HTR-8/SVneo (cell line): ENCODE measurements around the gene GLIS1.

Experiments
- DNase-seq: peaks from one replicate; pipeline ENCODE4 v3.0.0; 2011; ENCODE audit warnings: low spot score, mixed read lengths; ENCODE audit not compliant: insufficient read length
- FAIRE-seq: peaks from 2 replicates; lab custom pipeline; 2011; peaks lifted over from hg19 to GRCh38; lab: Jason Lieb, UNC

Gene GLIS1

DNA sequence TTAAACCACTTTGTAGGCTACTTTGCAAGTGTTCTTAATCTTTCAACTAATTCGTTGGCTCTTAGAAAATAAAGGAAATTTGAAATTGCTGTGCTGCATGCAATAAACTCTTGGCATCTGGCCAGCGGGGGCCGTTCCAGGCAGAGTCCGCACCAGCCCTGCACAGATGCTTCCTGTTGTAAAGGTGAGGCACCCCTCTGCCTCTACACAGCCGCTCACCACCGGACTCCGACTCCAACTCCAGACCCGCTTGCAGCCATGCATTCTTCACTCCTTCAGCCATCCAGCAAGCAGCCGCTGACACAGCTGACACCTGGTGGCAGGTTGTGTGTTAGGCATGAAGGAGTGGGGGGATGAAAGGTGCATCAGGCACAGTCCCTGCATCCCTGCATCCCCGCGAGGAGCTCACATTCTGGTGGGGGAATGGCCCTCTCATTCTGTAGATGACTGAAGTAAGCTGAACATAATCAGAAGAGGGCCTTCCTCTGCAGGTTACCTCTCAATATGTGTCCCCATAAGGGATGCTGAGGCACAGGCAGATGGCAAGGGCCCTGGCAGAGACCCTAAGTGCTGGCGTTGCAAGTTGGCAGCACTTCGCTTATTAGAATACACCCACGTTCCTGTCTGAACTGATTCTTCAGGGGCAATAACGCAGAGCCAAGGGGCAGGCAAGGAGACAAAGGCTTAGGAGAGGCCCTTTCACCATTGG is 56.8 kb downstream of the GLIS1 start:
- no peak for FAIRE-seq
- no peak for DNase-seq

- FAIRE-seq (no peak), DNase-seq (no peak)
Measured at GRCh38 chr1:53681351-53681976, 57.5 kb downstream of the GLIS1 start.

- FAIRE-seq = no peak
Measured at GRCh38 chr1:53680868-53681267, 58.1 kb downstream of the GLIS1 start.

DNA sequence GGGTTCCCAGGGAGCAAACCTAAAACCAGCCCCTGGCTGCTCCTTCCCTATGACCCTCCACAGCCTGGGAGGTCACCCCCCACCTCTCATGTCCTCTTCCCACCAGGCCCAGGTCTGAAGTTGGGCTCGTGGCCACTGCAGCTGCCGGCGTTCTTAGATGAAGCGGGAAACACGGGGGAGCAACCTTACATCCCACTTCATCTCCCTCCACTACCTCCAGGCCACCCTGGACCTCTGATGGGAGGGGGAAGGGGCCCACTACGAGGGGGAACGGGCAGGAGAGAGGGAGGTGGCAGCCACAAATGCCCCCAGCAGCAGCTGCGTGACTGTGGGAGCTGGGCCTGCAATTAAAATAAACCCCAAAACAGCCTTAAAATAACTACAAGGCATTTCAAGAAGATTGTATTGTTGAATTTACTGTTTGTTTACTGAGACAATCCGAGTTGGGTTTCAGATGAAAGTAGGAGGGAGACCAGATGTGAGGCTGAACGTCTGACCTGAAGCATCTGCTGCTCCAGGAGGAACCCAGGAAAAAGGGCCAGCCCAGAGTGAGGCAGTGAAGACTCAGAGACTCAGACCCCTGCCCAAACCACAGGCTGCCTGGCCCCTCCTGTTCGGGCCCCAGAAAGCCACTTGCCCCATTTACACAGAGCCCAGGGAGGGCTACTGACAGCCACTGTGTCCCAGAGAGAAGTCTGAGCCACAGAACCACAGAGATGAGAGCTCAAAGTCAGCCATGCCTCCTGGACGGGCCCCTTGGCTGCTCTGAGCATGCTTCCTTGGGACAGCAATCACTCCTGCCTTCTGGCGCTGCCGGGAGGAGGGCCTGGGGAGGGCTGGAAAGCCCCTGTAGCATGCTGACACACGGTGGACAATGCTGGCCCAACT is 59.8 kb downstream of the GLIS1 start:
- DNase-seq = no peak
- FAIRE-seq = no peak

More at GRCh38 chr1:53680868-53681267, 58.1 kb downstream of the GLIS1 start:
- no peak for DNase-seq

GRCh38 chr1:53678507-53678906 is 60.5 kb downstream of the GLIS1 start:
- no peak for DNase-seq
- FAIRE-seq = no peak

- no peak for FAIRE-seq
Measured at GRCh38 chr1:53678046-53678445, 60.9 kb downstream of the GLIS1 start.

GRCh38 chr1:53677486-53677885 is 61.5 kb downstream of the GLIS1 start:
- no peak for DNase-seq
- no peak for FAIRE-seq

More at GRCh38 chr1:53678046-53678445, 60.9 kb downstream of the GLIS1 start:
- no peak for DNase-seq

DNA sequence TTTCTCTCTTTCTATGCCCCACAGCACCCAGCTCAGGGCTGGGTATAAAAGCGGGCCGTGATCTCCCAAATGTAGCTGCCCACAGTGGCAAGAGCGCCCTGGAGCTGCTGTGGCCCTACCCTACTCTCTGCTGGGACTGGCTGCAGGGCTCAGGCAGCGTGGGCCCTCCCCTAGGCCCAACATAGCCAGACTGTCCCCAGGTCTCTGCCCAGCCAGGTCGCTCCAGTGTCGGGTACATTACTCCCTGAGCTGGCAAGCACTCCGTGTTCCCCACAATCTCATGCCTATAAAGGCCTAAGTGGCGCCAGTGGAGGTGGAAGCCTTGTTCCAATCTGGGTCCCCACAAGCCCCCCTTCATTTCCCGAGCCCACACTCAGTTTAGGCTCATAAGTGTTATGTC is 66.2 kb downstream of the GLIS1 start:
- DNase-seq = no peak
- no peak for FAIRE-seq

DNA sequence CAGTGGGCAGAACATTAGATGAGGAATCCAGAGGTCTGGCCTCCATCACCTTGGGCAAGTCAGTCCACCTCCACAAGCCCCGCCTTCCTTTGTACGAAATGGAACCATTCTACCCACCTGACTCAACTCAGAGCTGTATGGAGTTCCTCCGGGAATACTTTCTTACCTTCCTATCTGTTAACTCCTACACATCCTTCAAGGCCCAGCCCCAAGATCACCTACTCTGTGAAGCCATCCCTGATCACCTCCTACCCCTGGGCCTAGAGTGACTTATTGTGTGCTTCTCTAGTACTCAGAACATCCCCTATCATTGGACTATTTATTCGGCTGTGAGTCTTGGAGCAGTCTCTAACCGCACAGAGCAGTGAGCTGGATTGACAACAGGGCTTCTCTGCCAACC is 66.7 kb downstream of the GLIS1 start:
- FAIRE-seq = no peak
- DNase-seq = no peak

DNA sequence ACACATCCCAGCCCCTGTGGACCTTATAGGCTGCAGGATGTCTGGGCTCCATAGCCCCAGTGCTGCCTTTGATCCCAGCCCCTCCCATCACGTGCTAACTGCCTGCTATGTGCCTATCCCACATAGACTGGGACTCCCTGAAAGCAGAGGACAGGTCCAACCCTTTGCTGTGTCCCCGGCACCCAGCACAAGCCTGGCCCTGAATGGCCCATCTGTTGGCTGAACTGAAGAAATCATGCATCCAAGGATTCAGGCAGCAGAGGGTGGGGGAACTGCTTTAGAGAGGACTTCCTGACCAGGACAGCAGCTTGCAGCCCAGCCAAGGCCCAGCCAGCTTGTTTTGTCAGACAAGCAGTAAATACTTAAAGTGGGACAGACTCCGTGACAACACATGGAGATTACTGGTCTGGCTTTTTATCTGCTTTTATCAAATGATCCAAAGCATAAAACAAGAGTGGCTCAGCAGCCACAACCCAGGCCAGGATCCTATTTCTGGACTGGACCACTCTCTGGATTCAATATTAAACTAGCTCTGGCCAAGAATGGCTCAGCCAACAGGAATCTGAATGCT is 69.3 kb downstream of the GLIS1 start:
- DNase-seq (no peak), FAIRE-seq (no peak)

DNA sequence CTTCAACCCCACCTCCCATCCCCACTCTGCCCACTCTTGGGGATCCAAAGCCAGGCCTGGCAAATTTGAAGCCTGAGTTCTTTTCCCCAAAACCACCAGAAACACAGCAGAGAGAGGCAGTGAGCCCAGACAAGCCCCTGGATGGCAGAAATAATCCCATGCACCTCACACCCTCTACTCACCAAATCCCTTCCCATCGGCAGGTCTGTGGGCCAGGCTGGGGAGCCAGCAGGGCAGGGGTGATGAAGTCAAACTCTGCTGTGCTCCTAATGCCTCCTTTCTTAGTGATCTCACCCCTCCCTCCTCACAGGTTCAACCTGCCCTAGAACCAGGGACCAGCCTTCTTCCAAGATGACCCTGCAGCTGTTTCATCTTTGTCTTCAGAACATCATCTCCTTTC is 72.4 kb downstream of the GLIS1 start:
- FAIRE-seq = no peak
- no peak for DNase-seq

- DNase-seq (no peak), FAIRE-seq (no peak)
Measured at GRCh38 chr1:53665996-53666395, 73.0 kb downstream of the GLIS1 start.

DNA sequence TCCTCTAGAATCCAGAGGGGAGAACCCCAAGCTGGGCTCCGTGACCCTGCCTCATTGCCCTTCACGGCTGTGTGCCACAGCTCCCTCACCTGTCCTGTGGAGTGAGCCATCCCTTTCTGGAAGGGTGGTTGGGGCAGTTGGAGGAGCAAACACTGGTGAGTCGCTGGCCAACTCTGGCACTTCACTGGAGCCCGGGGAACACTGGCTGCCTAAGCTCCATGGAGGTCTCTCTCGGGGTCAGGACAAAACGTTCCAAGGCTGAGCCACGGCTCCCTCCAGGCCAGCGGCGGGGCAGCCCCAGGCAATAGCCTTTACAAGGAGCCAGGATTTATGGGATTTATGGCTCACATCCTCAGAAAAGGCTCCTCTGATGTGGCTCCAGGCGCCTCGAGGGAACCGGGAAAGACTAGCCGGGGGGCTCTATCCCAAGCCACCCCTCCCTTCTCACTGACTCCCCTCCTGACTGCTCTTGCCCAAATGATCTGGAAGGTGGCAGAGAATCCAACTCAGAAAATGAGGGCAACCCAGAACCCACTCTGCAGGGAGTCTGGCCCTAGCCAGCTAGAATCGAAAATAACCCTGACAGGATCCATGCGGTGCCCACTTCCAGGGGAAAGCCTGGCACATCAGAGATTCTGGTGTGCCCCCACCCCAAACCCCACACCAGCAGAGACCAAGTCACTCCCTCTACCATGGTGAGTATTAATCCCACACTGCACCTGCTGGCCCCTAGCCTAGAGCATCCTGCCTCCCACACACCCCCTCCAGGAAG is 75.2 kb downstream of the GLIS1 start:
- DNase-seq = no peak
- no peak for FAIRE-seq

DNA sequence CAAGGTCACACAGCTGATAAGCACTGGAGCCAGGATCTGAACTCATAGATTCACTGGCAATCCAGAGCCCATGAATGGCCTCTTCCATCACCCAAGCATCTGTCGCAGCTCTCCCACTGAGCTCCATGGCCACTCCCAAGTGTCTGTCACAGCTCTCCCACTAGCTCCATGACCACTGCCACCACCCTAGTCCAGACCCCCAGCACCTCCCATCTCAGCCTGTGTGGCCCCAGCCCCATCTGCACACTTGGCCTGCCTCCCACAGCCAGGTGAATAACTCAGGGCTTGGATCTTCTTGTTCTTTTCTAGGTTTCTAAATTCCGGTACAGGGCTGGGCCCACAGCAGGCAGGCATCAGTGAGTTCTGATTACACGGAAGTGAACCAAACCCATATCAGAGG is 76.0 kb downstream of the GLIS1 start:
- FAIRE-seq (no peak), DNase-seq (no peak)

DNA sequence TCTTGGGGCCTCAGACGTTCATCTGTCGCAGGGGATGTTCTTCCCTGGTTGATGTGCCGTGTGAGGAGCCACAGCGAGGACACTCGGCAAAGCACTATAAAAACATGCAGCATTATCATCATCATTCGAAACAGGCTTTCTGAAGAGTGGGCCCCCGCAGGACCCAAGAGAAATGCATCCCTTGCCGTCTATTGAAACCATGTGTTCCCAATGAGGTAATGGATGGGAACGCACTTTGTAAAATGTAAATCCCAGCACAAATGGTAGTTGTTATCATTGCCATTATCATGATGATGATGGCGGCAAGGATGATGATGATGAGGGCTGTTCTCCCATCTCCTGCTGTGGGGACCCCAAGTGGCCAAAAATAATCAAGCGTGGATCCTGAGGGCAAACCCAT is 76.8 kb downstream of the GLIS1 start:
- DNase-seq (no peak), FAIRE-seq (no peak)

DNA sequence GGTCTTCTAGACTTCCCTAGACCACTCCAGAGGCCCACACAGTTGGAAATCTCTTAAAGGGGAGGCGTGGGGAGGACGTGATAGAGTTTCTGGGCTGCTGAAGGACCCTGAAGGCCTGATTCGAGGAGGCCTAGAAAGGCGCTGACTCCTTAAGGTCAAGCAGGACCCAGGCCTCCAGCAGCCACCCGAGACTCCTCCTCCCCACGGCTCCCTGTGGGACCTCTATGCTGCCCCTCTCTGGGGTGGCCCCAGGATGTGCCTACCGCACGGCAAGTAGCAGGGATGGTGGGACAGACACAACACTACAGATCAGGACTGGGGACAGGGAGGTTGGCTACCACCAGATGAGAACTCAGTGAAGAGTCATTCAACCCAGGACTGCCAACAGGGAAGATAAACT is 77.5 kb downstream of the GLIS1 start:
- DNase-seq = no peak
- FAIRE-seq = no peak

DNA sequence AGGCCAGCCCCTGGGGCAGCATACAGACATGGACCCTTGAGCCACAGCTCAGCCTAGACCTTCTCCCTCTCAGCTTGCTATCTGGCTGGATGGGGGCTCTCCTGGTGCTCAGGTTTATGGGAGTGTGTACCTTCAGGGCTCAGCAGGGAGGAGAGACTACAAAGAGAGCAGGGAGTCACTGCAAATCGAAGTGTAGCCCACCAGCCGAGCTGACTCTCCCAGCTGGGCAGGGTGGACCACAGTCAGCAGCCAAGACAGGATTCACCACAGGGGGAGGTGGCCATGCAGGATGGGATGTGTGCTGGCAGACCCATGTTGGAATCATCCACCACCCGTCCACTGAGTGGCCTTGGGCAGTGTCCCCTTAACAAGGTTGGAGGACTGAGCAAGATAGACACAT is 78.3 kb downstream of the GLIS1 start:
- no peak for DNase-seq
- no peak for FAIRE-seq

- no peak for FAIRE-seq
- no peak for DNase-seq
Measured at GRCh38 chr1:53659436-53659835, 79.5 kb downstream of the GLIS1 start.

DNA sequence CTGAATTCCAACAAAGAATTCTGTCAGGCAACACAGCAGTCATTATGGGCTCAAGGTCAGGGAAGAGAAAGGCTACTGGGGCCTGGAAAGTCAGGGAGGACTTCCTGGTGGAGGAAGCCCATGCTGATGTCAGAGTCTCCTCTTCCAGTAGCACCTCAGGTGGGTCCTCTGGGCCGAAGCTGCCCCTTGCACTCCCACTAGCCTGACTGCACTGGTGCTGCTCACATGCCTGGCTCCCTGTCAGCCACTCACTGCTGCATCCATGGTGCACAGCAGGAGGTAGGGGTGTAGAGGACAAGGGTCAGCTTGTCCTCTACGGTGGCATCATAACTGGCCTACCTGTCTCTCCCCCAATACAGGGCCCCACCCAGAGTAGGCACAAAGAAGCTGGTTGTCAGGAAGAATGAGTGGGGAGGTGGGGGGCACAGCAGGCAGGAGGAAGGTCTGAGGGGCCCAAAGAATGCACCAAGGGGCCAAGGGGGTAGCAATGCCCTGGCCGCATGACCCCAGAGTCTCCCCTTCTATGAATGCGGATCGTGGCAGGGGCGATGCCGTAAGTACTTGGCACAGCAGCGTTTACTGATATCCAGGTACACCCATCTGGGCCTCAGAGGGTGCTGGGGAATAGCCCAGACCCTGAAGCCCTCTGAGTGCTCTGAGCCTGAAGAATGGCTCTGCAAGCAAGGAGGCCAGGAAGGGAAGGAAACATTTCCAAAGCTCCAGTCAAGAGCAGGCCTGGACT is 80.3 kb downstream of the GLIS1 start:
- DNase-seq (no peak), FAIRE-seq (no peak)
